Gastroesophageal sphincter (tissue), 4 donors: ENCODE results near the gene C11orf42. TPM values are rescaled to one million over a fixed set of nuclear protein-coding genes. Genes with fewer than 3 reads are reported as not detected.
A peak's percentile ranks its signal among the peaks of the same experiment; 100 is the strongest.

ENCODE experiments used
- ATAC-seq: fragments of 150-250 bp; one replicate; pipeline ENCODE4 v1.9.1; 2016; ENCODE audit warnings: mild to moderate bottlenecking, moderate library complexity
- H3K27ac ChIP-seq, 4 donors: fragments of 200-600 bp; sonication (generic) in 3 of 4; 1 replicate in 3 of 4; 2 replicates in 1 of 4; pipeline ENCODE4 v1.5.1; 2016 to 2019
- H3K27me3 ChIP-seq: fragments of 200-600 bp; sonication (generic); one replicate; pipeline ENCODE4 v1.5.1; 2019
- H3K36me3 ChIP-seq, 2 donors: fragments of 200-600 bp; sonication (generic); one replicate each; pipeline ENCODE4 v1.5.1; 2019; ENCODE audit warnings: control low read depth in 1 of 2
- H3K4me1 ChIP-seq, 3 donors: fragments of 200-600 bp; sonication (generic); 1 replicate in 2 of 3; 2 replicates in 1 of 3; pipeline ENCODE4 v1.5.1; 2016 to 2019; ENCODE audit warnings: control low read depth in 2 of 3
- H3K4me3 ChIP-seq, 2 donors: fragments of 200-600 bp; sonication (generic); one replicate each; pipeline ENCODE4 v1.5.1; 2019; ENCODE audit warnings: mild to moderate bottlenecking in 1 of 2, moderate library complexity in 1 of 2
- H3K9me3 ChIP-seq, 3 donors: fragments of 200-600 bp; sonication (generic); one replicate each; pipeline ENCODE4 v1.5.1; 2017 to 2019; ENCODE audit warnings: control low read depth in 2 of 3
- CTCF ChIP-seq, 4 experiments: fragments of 200-600 bp in 2 of 4; fragments of 450-650 bp in 2 of 4; sonication (generic) in 1 of 4; IDR thresholded peaks; one replicate each; pipeline ENCODE4 v1.5.1; 2017 to 2019; ENCODE audit warnings: antibody characterized with exemption in 4 of 4, mild to moderate bottlenecking in 2 of 4, moderate library complexity in 2 of 4
- EP300 ChIP-seq: sonication (generic); formaldehyde crosslinking; IDR thresholded peaks from one replicate; pipeline ENCODE4 v1.6.1; 2017; ENCODE audit warnings: antibody characterized with exemption, mild to moderate bottlenecking
- POLR2A ChIP-seq, 2 donors: fragments of 450-650 bp; IDR thresholded peaks; one replicate each; pipeline ENCODE4 v1.6.1; 2017; ENCODE audit warnings: antibody characterized with exemption in 2 of 2, mild to moderate bottlenecking in 2 of 2, moderate library complexity in 1 of 2
- POLR2AphosphoS5 ChIP-seq: sonication (generic); formaldehyde crosslinking; IDR thresholded peaks from one replicate; pipeline ENCODE4 v1.6.1; 2017; ENCODE audit warnings: antibody characterized with exemption
- WGBS, 2 donors: methylation state at CpG; one replicate each; pipeline ENCODE4 v1.1.5; 2018; ENCODE audit warnings: low coverage in 1 of 2; 5-methylcytosine and 5-hydroxymethylcytosine counted together
- total RNA-seq, 4 donors: library from RNA; depleted of rRNA; stranded (reverse); fragments of >200 nt; gene quantifications; one replicate each; pipeline ENCODE4 v1.1.0, GENCODE V29; 2016

Gene C11orf42
- total RNA-seq, 4 donors from 2014 or later = not detected

GRCh38 chr11:6249770-6250555 lies 44.6 kb downstream of the C11orf42 start:
- H3K27ac ChIP-seq = no peak overlapping the region
- no peak overlapping the region for H3K4me3 ChIP-seq
- WGBS, 2 donors = 71% methylated on average over 3 of the region's 3 CpGs; no CpG with 5 or more reads in 1 of the 2 donors
- peak; percentile 10 for ATAC-seq
- no peaks in the 10 kb centered on the region for H3K27me3 ChIP-seq
- peaks cover 0 to 13% (median 2%) of the 10 kb centered on the region in 3 donors for H3K4me1 ChIP-seq
- no peaks in the 10 kb centered on the region for H3K9me3 ChIP-seq
- no peaks in the 10 kb centered on the region for H3K36me3 ChIP-seq
- TF ChIP-seq POLR2AphosphoS5 (no peak), EP300 (no peak), CTCF (IDR thresholded peaks at IDR 0.05) (no peak)

- Histone ChIP-seq H3K4me3 (no peak overlapping the region), H3K36me3 (no peaks in the 10 kb centered on the region), H3K9me3 (no peaks in the 10 kb centered on the region), H3K27me3 (no peaks in the 10 kb centered on the region), H3K4me1 (peaks cover 0 to 13% (median 2%) of the 10 kb centered on the region in 3 donors), H3K27ac (peak overlapping the region; percentile 22 to 73 (median 64))
- peak; percentile 84 for ATAC-seq
- WGBS, 2 donors = 0 to 62% methylated on average over 2 to 6 of the region's 6 CpGs
- no peak for TF ChIP-seq EP300
- TF ChIP-seq POLR2AphosphoS5 = no peak
- TF ChIP-seq POLR2A (IDR thresholded peaks at IDR 0.05) = no peak
- TF ChIP-seq CTCF (IDR thresholded peaks at IDR 0.05) = peak; percentile 85 to 97 (median 91)
Observed at GRCh38 chr11:6251120-6251733, 45.9 kb downstream of the C11orf42 start.

GRCh38 chr11:6251990-6252473 lies 46.7 kb downstream of the C11orf42 start:
- WGBS, 2 donors = 23 to 54% methylated on average over 4 to 6 of the region's 6 CpGs
- Histone ChIP-seq H3K36me3 (no peaks in the 10 kb centered on the region), H3K4me3 (no peak overlapping the region), H3K9me3 (no peaks in the 10 kb centered on the region), H3K27me3 (peaks cover 1% of the 10 kb centered on the region), H3K4me1 (peaks cover 0 to 13% (median 2%) of the 10 kb centered on the region in 3 donors), H3K27ac (peak overlapping the region; percentile 22 to 73 (median 64))
- no peak for TF ChIP-seq CTCF (IDR thresholded peaks at IDR 0.05)
- no peak for TF ChIP-seq POLR2A (IDR thresholded peaks at IDR 0.05)
- peak; percentile 12 for TF ChIP-seq EP300
- TF ChIP-seq POLR2AphosphoS5 = peak; percentile 79
- ATAC-seq = peak; percentile 79

- peaks cover 13% of the 10 kb centered on the region for H3K27me3 ChIP-seq
- peak overlapping the region in 1 of 4 donors; percentile 73 for H3K27ac ChIP-seq
- no peak for ATAC-seq
- H3K4me1 ChIP-seq = peaks cover 0 to 13% (median 2%) of the 10 kb centered on the region in 3 donors
- no peaks in the 10 kb centered on the region for H3K36me3 ChIP-seq
- no peak overlapping the region for H3K4me3 ChIP-seq
- WGBS, 2 donors = 62 to 88% methylated on average over 1 of the region's 1 CpG
- H3K9me3 ChIP-seq = no peaks in the 10 kb centered on the region
- TF ChIP-seq POLR2A (IDR thresholded peaks at IDR 0.05) (no peak), POLR2AphosphoS5 (no peak), CTCF (IDR thresholded peaks at IDR 0.05) (no peak), EP300 (no peak)
Observed at GRCh38 chr11:6253197-6253596, 47.8 kb downstream of the C11orf42 start.
